VCaP (cell line): ENCODE results near the gene KLF9.

Experiments used
- H3K27ac ChIP-seq: fragments of 450-650 bp; 2 replicates; pipeline ENCODE4 v1.5.1; 2017
- CTCF ChIP-seq: fragments of 450-650 bp; conservative IDR thresholded peaks from 2 replicates; pipeline ENCODE4 v1.5.1; 2017; ENCODE audit warnings: mild to moderate bottlenecking, moderate library complexity

Gene KLF9

GRCh38 chr9:70413799-70414775 is at the start of gene KLF9:
Gene KLF9 (minus strand): TSS chr9:70414657. CDS start chr9:70413363, 1,294 bp downstream.
- H3K27ac ChIP-seq: peak within 1 kb of the TSS; percentile 85
- TF ChIP-seq CTCF: no peak

GRCh38 chr9:70463877-70464276 is 49.4 kb upstream of the KLF9 start:
- TF ChIP-seq CTCF: no peak
- H3K27ac ChIP-seq: no peak overlapping the region

- TF ChIP-seq CTCF: no peak
- no peak overlapping the region for H3K27ac ChIP-seq
Measured at GRCh38 chr9:70462300-70462699, 47.8 kb upstream of the KLF9 start.

GRCh38 chr9:70457235-70457634 is 42.8 kb upstream of the KLF9 start:
- H3K27ac ChIP-seq: no peak overlapping the region
- TF ChIP-seq CTCF: no peak

GRCh38 chr9:70455993-70456704 is 41.7 kb upstream of the KLF9 start:
- H3K27ac ChIP-seq: no peak overlapping the region
- TF ChIP-seq CTCF: no peak

- no peak overlapping the region for H3K27ac ChIP-seq
- no peak for TF ChIP-seq CTCF
Measured at GRCh38 chr9:70452365-70452764, 37.9 kb upstream of the KLF9 start.

GRCh38 chr9:70451765-70452164 is 37.3 kb upstream of the KLF9 start:
- TF ChIP-seq CTCF: no peak

More at GRCh38 chr9:70451765-70452164, 37.3 kb upstream of the KLF9 start:
- H3K27ac ChIP-seq: no peak overlapping the region
